Glutamatergic neuron (in vitro differentiated cells): ENCODE data around the gene NPHP4. TPM values are rescaled to one million over a fixed set of nuclear protein-coding genes. Genes with fewer than 3 reads are reported as not detected.

Source experiments
- DNase-seq: peaks from one replicate; pipeline ENCODE4 v3.0.0; 2022
- H3K27ac Mint-ChIP-seq: one replicate; pipeline ENCODE4 v1.8.0; 2020; ENCODE audit warnings: mild to moderate bottlenecking, mixed read lengths, inconsistent platforms; ENCODE audit not compliant: unreplicated experiment
- H3K27me3 Mint-ChIP-seq: one replicate; pipeline ENCODE4 v1.8.0; 2020; ENCODE audit warnings: mild to moderate bottlenecking, moderate library complexity, mixed read lengths, inconsistent platforms; ENCODE audit not compliant: unreplicated experiment
- H3K36me3 Mint-ChIP-seq: one replicate; pipeline ENCODE4 v1.8.0; 2020; ENCODE audit warnings: mild to moderate bottlenecking, mixed read lengths, inconsistent platforms; ENCODE audit not compliant: unreplicated experiment
- H3K4me1 Mint-ChIP-seq: one replicate; pipeline ENCODE4 v1.8.0; 2020; ENCODE audit warnings: mild to moderate bottlenecking, low read depth, mixed read lengths, inconsistent platforms; ENCODE audit not compliant: unreplicated experiment
- H3K4me3 Mint-ChIP-seq: one replicate; pipeline ENCODE4 v1.8.0; 2020; ENCODE audit warnings: mild to moderate bottlenecking, mixed read lengths, inconsistent platforms; ENCODE audit not compliant: unreplicated experiment
- H3K9me3 Mint-ChIP-seq: one replicate; pipeline ENCODE4 v1.8.0; 2020; ENCODE audit warnings: mild to moderate bottlenecking, moderate library complexity, mixed read lengths, inconsistent platforms; ENCODE audit not compliant: unreplicated experiment
- CTCF ChIP-seq: fragments of 200-600 bp; sonication (generic); IDR thresholded peaks from one replicate; pipeline ENCODE4 v1.5.0; 2021; ENCODE audit not compliant: partially characterized antibody, unreplicated experiment
- total RNA-seq: library from RNA; stranded (reverse); fragmentation: NEBNext Ultra II Directional; extraction: Animal tissue kit (Norgen Biotek cat#: 25700); gene quantifications from one replicate; pipeline ENCODE4 v1.2.1, GENCODE V29; 2021; ENCODE audit not compliant: unreplicated experiment

The NPHP4 gene
- total RNA-seq, 1 donor from 2014 or later: 28.4 TPM

GRCh38 chr1:5889901-5890300, 102.3 kb downstream of the NPHP4 start:
- TF ChIP-seq CTCF: no peak
- Mint-ChIP-seq H3K4me3 (peak overlapping the region; percentile 30), H3K36me3 (peaks cover 9% of the 10 kb centered on the region), H3K4me1 (peaks cover 20% of the 10 kb centered on the region), H3K9me3 (peaks cover 7% of the 10 kb centered on the region), H3K27me3 (peaks cover 8% of the 10 kb centered on the region), H3K27ac (peak overlapping the region; percentile 18)
- DNase-seq: no peak

GRCh38 chr1:5889462-5889861, 102.8 kb downstream of the NPHP4 start:
- Mint-ChIP-seq H3K9me3 (peaks cover 11% of the 10 kb centered on the region), H3K27ac (no peak overlapping the region), H3K4me1 (peaks cover 20% of the 10 kb centered on the region), H3K36me3 (peaks cover 7% of the 10 kb centered on the region), H3K4me3 (peak overlapping the region; percentile 30), H3K27me3 (peaks cover 10% of the 10 kb centered on the region)
- no peak for DNase-seq
- no peak for TF ChIP-seq CTCF

GRCh38 chr1:5888606-5889211, 103.5 kb downstream of the NPHP4 start:
- Mint-ChIP-seq H3K9me3 (peaks cover 12% of the 10 kb centered on the region), H3K4me3 (no peak overlapping the region), H3K27ac (no peak overlapping the region), H3K27me3 (peaks cover 10% of the 10 kb centered on the region), H3K4me1 (peaks cover 24% of the 10 kb centered on the region), H3K36me3 (peaks cover 5% of the 10 kb centered on the region)
- TF ChIP-seq CTCF: no peak
- DNase-seq: no peak

- no peak overlapping the region for H3K4me3 Mint-ChIP-seq
- no peak for DNase-seq
- peaks cover 5% of the 10 kb centered on the region for H3K36me3 Mint-ChIP-seq
- peaks cover 10% of the 10 kb centered on the region for H3K27me3 Mint-ChIP-seq
- peaks cover 26% of the 10 kb centered on the region for H3K4me1 Mint-ChIP-seq
- no peak overlapping the region for H3K27ac Mint-ChIP-seq
- TF ChIP-seq CTCF: no peak
- H3K9me3 Mint-ChIP-seq: peaks cover 12% of the 10 kb centered on the region
These were observed 104.3 kb downstream of the NPHP4 start for GRCh38 chr1:5887971-5888361.

- Mint-ChIP-seq H3K36me3 (peaks cover 5% of the 10 kb centered on the region), H3K4me3 (no peak overlapping the region), H3K4me1 (peaks cover 26% of the 10 kb centered on the region), H3K27me3 (peaks cover 10% of the 10 kb centered on the region), H3K9me3 (peaks cover 15% of the 10 kb centered on the region), H3K27ac (no peak overlapping the region)
- DNase-seq: no peak
- no peak for TF ChIP-seq CTCF
These were observed 104.8 kb downstream of the NPHP4 start for GRCh38 chr1:5887349-5887970.
